NCI-H2029 (cell line): Measurements from ENCODE around the gene ZNF236.
"Not testable (repeated sequence)": the region's sequence is repeated elsewhere in the genome, so short reads cannot be mapped to it uniquely, and the experiment has no call there.

Experiments used
- DNase-seq: peaks from one replicate; lab custom pipeline; 2025; lab: John Stamatoyannopoulos, UW

Gene ZNF236

GRCh38 chr18:76908277-76908676 lies 85.9 kb downstream of the ZNF236 start:
- no peak for DNase-seq

- DNase-seq: no peak
Measured at GRCh38 chr18:76909439-76909838, 87.1 kb downstream of the ZNF236 start.

GRCh38 chr18:76911440-76911839 lies 89.1 kb downstream of the ZNF236 start:
- DNase-seq: no peak

GRCh38 chr18:76913583-76913982 lies 91.2 kb downstream of the ZNF236 start:
- peak; percentile 25 for DNase-seq

- DNase-seq: no peak
Measured at GRCh38 chr18:76914314-76914713, 92.0 kb downstream of the ZNF236 start.

GRCh38 chr18:76914796-76915195 lies 92.4 kb downstream of the ZNF236 start:
- DNase-seq: no peak

- no peak for DNase-seq
Measured at GRCh38 chr18:76915456-76915855, 93.1 kb downstream of the ZNF236 start.

GRCh38 chr18:76920974-76921373 lies 98.6 kb downstream of the ZNF236 start:
- DNase-seq: no peak

GRCh38 chr18:76922107-76922506 lies 99.8 kb downstream of the ZNF236 start:
- DNase-seq: peak; percentile 5

- no peak for DNase-seq
Measured at GRCh38 chr18:76923485-76924085, 101.2 kb downstream of the ZNF236 start.

GRCh38 chr18:76925501-76925900 lies 103.1 kb downstream of the ZNF236 start:
- no peak for DNase-seq

- DNase-seq: no peak
Measured at GRCh38 chr18:76927223-76927725, 104.9 kb downstream of the ZNF236 start.

GRCh38 chr18:76928179-76928868 lies 106.0 kb downstream of the ZNF236 start:
- no peak for DNase-seq

- no peak for DNase-seq
Measured at GRCh38 chr18:76931171-76931570, 108.8 kb downstream of the ZNF236 start.

- DNase-seq: no peak
Measured at GRCh38 chr18:76932026-76932819, 109.9 kb downstream of the ZNF236 start.

- DNase-seq: no peak
Measured at GRCh38 chr18:76935722-76936337, 113.5 kb downstream of the ZNF236 start.

GRCh38 chr18:76936877-76937276 lies 114.5 kb downstream of the ZNF236 start:
- no peak for DNase-seq

GRCh38 chr18:76937597-76937996 lies 115.2 kb downstream of the ZNF236 start:
- no peak for DNase-seq

GRCh38 chr18:76938619-76939018 lies 116.3 kb downstream of the ZNF236 start:
- DNase-seq: no peak

- no peak for DNase-seq
Measured at GRCh38 chr18:76941284-76941683, 118.9 kb downstream of the ZNF236 start.

GRCh38 chr18:76943542-76944339 lies 121.4 kb downstream of the ZNF236 start:
- no peak for DNase-seq

GRCh38 chr18:76944346-76944745 lies 122.0 kb downstream of the ZNF236 start:
- DNase-seq: not testable (repeated sequence)
